CD4-positive, alpha-beta T cell treated with Interferon gamma for 1 hour (primary cell): ENCODE data around the gene SLC25A30.
"Not testable (repeated sequence)": the region's sequence is repeated elsewhere in the genome, so short reads cannot be mapped to it uniquely, and the experiment has no call there.

Experiments
- DNase-seq: peaks from one replicate; pipeline ENCODE4 v3.0.0-alpha.2; 2020

SLC25A30 gene

DNA sequence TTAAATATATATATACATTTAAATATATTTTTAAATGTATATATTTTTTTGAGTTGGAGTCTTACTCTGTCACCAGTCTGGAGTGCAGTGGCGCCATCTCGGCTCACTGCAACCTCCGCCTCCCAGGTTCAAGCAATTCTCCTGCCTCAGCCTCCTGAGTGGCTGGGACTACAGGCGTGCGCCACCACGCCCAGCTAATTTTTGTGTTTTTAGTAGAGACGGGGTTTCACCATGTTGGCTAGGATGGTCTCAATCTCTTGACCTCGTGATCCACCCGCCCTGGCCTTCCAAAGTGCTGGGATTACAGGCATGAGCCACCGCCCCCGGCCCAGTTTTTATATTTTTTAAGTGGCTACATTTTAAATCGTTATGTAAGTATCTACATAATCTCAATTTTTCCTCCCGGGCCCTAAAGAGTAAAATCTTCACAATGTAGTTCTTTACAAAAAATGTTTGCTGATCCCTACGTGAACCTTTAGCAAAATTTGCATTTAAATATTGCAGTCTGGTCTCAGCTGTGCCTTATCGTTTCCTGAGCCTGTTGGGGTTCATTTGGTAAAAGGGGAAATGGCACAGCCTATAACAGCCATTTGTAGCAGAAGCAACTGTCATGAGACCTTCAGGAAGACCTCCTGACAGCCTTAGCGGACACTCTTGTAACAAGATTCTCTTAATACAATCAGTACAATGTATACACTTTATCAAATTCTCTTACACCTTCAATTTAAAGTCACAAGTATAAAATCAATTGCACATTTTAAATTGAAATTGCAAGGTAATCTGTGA, 8.1 kb upstream of the SLC25A30 start:
- not testable (repeated sequence) for DNase-seq

DNA sequence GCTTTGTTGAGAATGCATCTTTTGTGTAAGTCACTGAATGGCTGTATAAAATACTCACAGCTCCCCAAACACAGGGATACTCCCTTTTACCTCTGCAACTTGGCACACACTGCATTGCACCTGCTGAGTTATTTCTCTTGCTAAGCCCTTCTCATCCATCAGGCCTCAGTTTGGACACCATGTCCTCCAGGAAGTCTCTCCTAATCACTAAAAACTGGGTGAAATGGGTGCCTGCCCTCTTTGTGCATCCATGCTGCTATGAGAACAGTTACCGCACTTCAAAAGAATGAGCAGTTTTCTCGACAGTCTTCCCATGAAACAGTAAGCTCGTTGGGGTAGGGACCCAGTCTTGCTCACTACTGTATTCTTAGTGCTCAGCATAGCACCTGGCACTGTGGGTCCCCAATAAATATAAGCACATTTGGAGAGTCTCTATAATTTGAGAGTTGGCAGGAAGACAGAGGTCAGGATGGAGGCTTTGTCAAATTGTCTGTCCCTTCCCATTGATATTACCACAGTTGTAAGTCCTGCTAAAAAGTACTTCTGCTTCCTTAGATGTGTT, 4.6 kb upstream of the SLC25A30 start:
- DNase-seq: no peak

DNA sequence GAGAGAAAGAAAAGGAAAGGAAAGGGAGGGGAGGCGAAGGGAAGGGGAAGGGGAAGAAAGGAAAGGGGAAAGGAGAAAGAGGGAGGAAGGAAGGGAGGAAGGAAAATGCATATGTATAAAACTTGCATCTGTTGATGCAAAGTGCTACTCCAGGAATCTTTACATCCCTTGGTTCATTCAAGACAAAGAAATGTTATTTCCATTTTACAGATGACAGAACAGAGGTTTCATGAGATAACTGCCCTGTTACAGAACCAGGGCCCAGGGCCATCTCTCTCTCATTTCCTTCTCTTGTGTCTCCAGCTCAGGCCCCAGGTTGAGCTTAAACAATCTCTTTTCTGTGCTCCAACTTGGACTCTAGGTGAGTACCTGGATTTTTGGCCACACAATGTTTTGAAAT, 1.8 kb upstream of the SLC25A30 start:
- DNase-seq: no peak

DNA sequence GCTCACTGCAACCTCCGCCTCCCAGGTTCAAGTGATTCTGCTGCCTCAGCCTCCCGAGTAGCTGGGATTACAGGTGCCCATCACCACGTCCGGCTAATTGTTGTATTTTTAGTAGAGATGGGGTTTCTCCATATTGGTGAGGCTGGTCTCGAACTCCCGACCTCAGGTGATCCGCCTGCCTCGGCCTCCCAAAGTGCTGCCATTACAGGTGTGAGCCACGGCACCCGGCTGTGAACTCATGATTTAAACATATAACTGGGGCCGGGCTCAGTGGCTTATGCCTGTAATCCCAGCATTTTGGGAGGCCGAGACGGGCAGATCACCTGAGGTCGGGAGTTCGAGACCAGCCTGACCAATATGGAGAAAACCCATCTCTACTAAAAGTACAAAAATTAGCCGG, 1.2 kb upstream of the SLC25A30 start:
- not testable (repeated sequence) for DNase-seq

DNA sequence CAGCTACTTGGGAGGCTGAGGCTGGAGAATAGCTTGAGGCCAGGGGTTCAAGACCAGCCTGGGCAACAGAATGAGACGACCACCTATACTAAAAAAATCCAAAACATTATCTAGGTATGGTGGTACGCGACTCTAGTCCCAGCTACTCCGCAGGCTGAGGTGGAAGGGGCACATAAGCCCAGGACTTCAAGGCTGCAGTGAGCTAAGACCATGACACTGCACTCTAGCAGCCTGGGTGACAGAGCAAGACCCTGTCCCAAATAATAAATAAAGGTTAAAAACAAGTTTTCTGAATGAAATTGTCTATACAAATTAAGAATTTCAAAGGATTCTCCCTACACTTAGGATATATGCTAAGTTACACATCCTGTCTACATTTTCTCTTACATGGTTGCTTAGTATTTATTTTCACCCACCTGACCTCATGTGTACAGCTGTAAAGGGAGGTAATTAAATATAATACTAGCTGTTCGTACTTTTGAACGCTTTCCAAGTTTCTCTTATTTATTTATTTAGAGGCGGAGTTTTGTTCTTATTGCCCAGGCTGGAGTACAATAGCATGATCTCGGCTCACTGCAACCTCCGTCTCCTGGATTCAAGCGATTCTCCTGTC, 1.6 kb downstream of the SLC25A30 start:
- no peak for DNase-seq

DNA sequence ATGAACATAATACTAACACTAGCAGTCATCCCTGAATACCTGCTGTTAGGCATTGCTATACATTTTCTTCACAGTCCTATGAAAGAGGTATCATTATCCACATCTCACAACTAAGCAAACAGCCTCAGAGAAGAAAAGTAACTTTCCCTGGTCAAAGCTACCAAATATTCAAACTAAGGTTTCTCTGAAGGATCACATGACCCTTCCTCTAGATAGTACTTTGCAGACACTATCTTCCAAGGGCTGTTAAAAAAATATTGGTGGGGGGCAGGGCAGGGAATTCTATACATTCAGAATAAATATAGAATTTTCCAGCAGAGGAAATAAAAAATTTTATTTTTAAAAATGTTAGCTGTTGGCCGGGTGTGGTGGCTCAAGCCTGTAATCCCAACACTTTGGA, 3.1 kb downstream of the SLC25A30 start:
- no peak for DNase-seq

DNA sequence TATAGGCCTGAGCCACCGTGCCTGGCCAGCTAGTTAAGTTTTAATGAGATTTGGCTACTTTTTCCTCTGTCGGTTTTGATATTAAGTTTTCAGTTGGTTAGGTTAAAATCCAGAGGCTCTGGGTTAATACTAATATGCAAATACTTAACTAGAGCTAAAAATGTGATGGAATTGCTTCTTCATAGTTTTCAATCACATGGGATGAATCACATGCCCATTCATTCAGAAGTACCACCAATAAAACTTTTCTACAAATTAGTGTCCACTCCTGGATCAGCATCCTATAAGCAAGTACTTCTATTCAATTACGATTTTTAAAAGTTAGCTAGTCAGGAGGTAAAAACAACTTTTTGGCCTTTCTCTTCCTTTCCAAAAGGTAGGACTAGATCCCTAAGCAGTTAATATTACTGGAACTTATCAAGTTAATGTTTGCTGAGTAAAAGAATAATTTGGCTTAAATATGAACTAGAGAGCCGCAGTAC, 4.3 kb downstream of the SLC25A30 start:
- no peak for DNase-seq

DNA sequence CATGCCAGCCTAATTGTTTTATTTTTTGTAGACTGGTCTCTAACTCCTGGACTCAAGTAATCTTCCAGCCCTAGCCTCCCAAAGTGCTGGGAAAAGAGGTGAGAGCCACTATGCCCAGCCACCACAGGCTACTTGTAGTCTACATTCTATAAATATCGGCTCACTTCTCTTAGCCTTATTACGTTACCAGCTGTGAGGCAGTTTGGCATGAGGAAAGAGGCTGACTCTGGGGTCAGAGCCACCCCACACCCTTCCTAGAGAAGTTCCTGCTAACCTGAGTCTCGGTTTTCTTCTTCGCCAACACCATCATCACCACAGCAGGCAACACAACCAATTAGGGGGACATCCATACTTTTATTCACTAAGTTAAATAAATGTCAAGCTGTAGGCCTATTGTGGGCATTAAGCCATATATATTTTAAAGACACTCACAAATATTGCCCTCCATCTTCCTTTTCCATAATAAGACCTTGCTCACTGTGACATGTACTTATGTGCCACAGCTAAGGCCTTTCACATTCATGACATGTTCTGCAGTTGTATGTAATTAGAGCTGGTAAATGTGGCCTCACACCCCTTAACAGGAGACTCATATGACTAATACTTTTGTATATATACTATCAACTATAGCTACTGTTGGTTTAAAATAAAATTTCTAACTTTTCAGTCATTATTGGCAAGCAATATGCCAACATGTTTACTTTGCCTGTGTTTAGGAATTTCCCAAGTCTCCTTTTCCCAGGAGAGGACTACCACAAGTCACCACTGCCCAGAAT, 5.7 kb downstream of the SLC25A30 start:
- no peak for DNase-seq

DNA sequence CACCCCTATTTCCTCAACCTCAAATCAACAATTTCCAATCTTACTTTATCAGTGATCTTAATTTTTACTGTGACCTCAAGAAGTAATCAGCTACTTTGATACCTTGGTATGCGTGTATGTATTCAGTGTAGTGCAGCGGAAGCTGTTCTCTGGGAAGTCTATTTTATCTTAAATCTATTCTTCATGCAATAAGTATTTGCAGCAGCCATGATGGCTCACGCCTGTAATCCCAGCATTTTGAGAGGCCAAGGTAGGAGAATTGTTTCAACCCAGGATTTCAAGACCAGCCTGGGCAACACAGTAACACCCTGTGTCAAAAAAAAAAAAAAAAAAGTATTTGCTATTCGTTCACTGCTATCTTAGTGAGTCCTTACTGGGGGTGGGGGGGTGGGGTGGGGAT, 6.5 kb downstream of the SLC25A30 start:
- DNase-seq: no peak

DNA sequence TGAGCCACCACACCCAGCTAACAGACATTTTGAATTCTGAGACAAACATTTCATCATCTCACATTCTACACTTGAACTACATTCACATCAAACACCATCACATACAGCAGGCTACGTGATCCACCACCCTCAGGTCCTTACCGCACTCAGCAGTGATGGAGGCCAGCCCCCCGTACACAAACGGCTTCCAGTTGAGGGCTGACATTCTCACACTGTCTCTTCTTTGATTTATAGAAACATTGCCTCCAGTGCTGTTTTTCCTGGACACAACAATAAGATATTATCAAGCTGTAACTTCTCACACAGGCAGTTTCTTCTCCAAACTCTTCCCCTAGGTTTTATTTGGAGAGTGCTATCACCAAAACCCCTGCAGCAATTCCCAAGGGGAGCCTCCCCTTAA, 7.0 kb downstream of the SLC25A30 start:
- DNase-seq: no peak

DNA sequence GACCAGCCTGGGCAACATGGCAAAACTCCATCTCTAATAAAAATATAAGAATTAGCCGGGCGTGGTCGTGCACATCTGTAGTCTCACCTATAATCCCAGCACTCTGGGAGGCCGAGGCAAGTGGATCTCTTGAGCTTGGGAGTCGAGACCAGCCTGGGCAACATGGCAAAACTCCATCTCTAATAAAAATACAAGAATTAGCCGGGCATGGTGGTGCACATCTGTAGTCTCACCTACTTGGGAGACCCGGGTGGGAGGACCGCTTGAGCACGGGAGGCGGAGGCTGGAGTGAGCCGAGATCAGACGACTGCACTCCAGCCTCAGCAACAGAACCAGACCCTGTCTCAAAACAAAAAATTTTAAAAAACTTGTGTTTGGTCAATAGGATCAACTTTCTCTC, 7.7 kb downstream of the SLC25A30 start:
- DNase-seq: no peak

DNA sequence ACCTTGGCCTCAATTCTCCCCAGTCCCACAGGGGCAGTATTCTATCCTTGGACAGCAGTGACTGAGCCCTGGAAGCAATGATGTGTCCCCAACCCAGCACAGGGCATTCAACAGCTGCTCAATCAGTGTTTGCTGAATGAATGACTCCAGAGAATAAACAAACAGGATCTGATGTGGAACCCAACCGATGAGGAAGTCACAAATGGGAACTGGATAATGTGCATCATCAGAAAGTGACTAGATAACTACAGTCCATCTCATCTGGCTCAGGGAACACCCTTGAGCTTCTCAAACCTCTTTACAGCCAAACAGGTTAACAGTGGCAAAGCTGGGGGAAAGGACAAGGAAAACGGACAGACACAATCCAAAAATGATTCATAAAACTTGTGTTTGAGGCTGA, 8.2 kb downstream of the SLC25A30 start:
- no peak for DNase-seq

DNA sequence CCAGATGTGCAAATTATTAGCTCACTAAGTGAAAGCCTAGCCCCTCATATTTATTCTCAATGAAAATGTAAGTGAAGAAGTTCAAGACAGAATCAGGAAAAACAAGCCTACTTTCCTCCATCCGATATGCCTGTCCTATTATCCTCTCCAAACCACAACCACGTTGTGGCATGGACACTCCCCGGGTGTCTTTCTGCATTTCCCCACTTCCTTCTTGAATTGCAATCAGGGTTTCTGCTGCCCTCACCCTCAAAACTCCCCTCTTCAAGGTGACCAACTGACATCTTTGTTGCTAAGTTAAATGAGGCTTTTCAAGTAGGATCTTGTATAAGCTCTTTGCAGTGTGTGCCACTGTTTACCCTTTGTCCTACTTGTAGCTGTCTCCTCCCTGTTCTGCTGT, 11.8 kb downstream of the SLC25A30 start:
- no peak for DNase-seq

DNA sequence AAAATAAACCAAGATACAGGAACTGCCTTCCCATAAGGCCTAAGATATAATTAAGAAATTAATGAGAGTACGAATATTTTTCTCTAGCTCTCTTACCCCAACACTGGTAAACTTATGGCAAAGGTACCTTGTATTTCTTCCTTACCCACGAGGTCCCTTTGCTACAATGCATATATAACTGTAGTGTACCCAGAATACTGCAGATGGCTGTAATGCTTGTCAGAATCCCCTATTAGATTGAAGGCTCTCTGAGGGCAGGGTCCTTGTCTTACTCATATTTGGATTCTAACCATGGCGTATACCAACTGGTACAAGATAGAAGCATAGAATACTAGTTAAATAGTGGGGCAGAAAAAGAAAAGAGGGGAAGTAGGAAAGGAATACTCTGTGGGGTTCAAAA, 15.1 kb downstream of the SLC25A30 start:
- DNase-seq: no peak

DNA sequence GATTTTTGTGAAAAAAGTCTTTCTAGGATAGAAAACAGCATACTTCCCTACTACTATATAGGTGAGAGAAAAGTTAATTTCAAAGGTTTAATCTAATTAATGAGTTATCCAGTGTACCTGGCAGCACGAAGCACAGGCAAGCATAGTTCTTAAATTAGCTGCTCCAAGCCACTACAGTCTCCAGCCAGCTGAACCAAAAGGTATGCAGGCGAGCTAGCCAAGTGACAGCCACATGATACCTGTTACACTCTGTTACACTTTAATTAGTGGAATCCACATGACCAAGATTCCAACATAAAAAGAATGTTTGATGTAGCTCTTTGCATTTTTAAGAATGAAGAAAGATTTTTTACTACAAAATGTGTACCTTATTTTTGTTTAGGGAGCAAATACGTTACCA, 15.5 kb downstream of the SLC25A30 start:
- no peak for DNase-seq

DNA sequence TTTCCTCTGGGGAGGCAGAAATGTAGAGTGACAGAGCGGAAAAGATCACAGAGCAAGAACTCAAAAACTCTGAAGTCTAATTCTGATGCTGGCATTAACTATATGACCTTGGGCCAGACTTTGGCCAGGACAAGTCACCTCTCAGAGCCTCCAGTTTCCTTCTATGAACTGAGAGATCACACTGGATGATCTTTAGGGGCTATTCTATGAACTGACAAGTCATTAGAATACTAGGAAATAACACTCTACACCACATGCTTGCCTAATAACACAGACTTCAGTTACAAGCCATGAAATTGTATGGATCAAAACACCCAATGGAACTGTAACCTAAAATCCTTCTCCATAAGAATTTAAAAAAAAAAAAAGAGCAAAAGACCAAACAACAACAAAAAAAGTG, 16.9 kb downstream of the SLC25A30 start:
- DNase-seq: no peak

DNA sequence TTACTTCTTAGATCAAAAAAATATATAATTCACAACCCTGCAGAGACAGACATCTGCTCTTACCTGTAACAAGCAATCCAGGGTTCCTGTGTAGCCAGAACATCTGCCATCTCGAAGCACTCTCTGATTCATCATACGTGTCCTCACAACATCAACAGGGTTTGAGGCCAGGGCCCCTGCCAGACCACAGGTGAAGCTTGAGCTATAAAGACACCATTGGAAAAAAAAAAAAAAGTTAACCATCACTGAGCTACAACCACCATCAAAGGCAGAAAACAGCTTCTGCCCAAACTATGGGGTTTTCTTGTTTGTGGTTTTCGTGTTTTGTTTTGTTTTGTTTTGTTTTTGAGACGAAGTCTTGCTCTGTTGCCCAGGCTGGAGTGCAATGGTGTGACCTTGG, 19.3 kb downstream of the SLC25A30 start:
- DNase-seq: peak; percentile 28

DNA sequence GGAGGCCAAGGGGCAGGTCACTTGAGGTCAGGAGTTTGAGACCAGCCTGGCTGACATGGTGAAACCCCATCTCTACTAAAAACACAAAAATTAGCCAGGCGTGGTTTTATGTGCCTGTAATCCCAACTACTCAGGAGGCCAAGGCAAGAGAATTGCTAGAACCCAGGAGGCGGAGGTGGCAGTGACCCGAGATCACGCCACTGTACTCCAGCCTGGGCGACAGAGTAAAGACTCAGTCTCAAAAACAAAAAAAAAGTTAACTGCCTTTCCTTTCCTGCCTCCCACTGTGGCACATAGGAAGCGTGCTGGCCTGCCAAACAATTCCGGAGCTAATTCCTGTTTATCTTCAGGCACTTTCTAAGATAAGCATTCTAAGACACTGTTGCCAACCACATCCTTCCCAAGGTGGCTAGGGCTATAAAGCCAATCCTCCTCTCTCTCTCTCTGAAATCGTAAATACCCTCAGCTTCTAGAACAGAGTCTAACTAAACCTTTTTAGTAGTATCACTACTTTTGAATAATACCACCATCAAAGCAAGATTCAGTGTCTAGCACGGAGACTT, 21.6 kb downstream of the SLC25A30 start:
- no peak for DNase-seq

DNA sequence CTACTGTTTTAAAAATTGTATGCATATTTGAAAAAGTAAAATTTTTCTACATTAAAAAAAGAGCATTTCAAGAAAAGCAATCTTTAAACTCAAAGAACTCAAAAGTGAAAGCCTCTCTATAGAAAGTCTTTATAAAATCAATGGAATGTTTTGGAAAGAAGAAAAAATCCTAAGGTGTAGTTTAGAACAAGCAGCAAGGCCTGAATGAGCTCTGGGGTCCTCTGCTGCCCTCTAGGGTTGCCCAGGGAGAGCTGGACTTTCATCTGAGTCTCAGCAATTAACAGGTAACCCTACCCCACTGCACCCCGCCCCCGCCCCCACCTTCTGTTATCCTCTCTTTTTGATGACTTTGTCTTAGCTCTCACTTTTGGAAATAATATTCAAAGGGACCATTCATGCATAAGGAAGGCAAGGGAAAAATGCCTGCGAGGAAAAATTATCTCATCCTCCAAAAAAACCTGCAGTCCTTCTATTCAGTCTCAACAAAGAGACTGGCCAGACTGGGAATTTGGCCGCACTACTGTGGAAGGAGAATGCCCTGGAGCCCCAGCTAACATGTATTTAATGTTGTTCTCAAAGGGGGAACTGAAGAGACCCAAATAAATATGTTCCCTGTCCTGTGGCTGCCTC, 24.1 kb downstream of the SLC25A30 start:
- DNase-seq: peak; percentile 23

DNA sequence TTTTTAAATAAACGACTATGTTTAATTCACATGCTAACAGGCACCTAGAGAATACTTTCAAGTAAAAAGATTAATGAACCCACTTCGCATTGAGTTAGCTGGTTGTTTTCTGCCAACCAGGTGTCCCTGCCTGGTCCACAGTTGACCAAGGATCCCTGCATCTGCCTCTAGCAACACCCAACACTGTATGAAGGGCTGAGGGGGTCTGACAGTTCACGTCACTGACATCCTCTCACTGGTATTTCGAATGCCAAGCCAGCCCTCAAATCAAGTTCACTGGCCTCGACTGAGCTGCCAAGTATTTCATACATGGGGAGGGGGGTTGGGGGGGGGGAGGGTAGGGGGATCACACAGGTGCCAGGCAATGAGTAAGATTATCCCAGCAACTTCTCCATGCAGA, 25.4 kb downstream of the SLC25A30 start:
- no peak for DNase-seq

DNA sequence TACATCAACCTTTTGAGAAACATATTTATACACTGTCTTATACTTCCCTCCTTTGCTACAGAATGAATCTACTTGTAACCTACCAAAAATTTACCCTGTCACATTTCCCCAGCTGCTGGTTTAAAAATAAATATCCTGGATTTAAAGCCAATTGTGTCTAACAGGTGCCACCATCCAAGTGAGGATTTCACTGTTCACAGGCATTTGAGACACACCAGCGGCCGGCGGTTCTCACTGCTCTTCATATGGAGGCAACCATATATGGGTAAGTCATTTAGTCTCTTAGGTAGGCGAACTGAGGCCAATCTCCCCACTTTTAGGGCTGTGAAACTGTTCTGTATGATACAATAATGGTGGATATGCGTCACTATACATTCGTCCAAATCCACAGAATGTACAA, 26.2 kb downstream of the SLC25A30 start:
- DNase-seq: no peak

DNA sequence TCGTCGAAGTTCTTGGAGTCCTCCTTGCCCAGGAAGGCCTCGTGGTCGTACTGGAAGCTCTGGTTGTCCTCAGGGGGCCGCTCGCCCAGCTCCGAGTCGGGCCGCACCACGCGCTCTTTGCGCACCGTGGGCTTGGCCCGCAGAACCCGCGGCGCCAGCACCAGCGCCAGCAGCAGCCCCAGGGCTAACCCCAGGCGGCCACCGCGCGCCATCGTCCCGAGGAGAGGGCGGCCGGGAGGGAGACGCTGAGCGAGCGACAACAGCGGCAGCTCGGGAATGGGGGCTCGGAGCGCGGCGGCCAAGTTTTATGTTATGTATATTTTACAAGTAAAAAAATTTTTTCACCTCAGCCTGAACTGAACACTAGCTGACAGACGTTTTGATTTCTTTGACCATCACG, 27.0 kb downstream of the SLC25A30 start:
- not testable (repeated sequence) for DNase-seq

DNA sequence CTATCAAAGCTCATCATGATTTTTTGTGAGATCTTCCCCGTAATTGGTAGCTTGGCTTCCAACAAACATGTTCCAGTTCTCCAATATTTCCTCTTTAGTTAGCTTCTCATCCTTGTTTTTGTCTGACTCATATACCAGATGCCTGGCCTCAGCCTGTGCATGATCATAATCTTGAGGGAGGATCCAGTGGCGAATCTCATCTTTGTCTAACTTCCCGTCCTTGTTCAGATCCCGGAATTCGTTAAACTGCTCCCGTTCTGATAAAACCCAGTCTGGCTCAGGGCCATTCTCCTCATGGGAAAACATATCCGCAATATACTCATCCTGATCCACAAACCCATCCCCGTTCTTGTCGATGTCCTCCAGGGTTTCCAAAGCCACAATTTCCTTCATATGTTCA, 27.8 kb downstream of the SLC25A30 start:
- DNase-seq: not testable (repeated sequence)
